GM18861 (cell line): ENCODE measurements around the gene DRD2.
A peak's percentile ranks its signal among the peaks of the same experiment; 100 is the strongest.

Source experiments
- ATAC-seq: cut with Tn5 transposase; IDR thresholded peaks from one replicate; pipeline ENCODE4 v1.9.1; 2021; ENCODE audit not compliant: unreplicated experiment

Gene DRD2

GRCh38 chr11:113447621-113448315 is 27.4 kb downstream of the DRD2 start:
- no peak for ATAC-seq

- no peak for ATAC-seq
Observed at GRCh38 chr11:113446938-113447337, 28.3 kb downstream of the DRD2 start.

GRCh38 chr11:113446112-113446511 is 29.1 kb downstream of the DRD2 start:
- ATAC-seq = peak; percentile 49

GRCh38 chr11:113444502-113445123 is 30.6 kb downstream of the DRD2 start:
- no peak for ATAC-seq

GRCh38 chr11:113440816-113441215 is 34.4 kb downstream of the DRD2 start:
- ATAC-seq = no peak

DNA sequence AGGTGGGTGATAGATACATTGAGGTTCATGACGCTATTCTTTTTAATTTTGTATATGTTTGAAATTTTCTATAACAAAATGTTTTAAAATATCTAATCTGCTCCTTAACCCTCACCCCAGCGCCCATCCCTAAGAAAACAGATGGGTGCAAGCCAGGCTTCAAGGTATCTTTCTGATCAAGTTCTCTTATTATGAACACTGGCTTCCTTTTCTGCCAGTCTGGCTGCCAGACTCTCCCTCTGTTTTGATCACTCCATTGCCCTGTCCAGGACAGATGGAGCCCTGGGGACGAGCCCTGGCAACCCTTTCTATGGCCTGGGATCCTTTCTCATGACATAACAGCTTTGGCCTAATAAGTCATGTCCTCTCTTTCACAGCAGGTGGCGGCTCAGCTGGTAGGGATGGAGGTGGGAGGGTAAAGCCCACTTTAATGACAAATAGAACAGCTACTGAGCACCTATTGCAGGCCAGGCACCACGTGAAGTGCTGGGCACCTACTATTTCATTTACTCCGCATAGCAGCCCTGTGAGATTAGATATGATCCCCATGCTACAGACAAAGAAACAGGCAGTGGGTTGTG is 38.4 kb downstream of the DRD2 start:
- ATAC-seq = no peak

DNA sequence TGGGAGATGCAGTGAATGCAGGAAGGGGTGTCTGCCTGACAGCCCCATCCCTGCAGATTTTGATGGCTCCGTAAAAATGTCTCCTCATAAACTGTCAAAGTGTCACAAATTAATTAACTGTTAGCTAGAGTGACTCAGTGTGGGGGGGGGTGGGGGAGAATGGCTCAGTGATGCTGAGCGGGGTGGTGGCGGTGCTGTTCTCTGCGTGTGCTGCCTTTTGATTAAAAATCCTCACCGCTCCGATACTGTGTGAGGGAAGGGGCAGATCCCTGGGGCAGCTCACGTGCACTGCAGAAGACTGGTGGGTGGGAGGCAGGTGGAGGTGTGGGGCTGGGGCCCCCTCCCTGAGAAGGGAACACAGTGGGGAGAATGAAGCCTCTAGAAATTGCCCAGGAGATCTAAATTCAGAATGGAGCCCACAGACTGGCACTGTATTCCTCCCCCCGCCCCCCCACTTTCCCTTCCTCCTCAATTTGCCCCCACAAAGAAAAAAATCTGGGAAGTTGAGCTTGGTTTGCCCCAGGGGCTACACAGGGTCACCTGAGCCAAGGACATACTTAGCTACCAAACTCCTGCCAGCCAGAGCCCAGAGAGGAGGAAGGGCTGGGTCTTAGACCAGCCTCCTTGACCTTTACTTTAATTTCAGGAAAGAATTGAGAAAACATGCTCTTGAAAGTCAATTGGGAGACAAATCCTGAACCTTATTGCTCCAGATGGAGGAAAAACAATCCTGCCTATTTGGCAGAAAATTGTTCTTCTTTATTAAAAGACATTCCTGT is 39.8 kb downstream of the DRD2 start:
- ATAC-seq = no peak

- no peak for ATAC-seq
Observed at GRCh38 chr11:113431746-113432145, 43.5 kb downstream of the DRD2 start.

GRCh38 chr11:113426686-113427085 is 48.5 kb downstream of the DRD2 start:
- ATAC-seq = no peak

DNA sequence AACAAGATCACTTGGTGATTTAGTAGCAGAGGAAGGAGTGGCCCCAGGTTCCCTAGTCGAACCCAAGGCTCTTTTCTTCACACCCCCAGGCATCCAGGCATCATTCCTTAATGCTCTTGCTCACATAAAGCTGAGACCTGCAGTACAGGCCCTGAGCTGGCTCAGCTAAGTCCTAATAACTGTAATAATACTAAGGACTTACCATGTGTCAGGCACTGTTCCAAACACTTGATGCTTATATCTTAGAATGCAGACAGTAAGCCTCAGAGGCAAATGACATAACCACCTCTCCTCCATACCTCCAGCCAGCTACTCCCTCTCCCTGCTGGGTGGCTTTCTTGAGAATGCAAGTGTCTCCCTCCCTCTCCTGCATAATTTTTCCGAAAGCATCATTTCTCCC is 54.4 kb downstream of the DRD2 start:
- ATAC-seq = no peak

DNA sequence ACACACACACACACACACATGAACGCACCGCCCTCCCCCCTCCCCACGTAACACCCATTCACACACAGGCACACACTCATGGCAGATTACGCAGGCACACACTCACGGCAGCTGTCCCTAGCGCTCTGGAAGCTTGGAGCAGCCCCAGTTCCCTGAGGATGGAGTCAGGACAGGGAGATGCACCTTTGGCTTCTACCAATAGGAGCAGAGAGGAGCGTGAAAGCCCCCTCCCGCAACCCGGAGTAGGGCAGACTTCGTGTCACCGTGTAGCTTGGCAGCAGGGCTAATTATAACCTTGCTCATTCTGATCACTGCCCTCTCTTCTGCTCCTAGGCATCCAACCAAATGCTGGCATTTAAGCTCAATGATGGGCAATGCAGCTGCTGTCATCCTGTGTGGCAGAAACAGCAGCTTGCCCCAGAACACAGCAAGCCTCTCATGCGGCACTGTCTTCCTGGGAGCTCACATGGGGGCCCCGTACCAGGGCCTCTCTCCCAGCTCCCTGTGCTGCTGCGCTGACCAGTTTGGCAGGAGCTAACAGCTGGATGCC is 55.7 kb downstream of the DRD2 start:
- ATAC-seq = no peak

DNA sequence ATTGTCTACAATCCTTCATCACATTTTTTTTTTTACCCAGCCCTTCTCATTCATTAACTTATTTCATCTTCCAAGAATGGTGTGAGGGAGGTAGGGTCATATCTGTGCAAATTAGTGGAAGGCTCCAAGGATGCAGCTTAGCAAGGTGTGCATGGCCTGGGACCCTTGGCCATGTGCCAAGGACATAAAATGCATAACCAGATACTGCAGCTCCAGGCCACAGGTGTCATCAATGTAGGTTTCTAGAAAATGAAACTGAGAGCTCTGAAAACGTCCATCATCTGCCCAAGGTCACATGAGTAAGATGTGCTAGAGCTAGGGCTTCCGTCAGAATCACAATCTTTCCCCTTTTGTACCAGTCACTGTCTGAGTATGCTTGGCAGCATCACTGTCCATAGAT is 57.8 kb downstream of the DRD2 start:
- ATAC-seq = no peak

DNA sequence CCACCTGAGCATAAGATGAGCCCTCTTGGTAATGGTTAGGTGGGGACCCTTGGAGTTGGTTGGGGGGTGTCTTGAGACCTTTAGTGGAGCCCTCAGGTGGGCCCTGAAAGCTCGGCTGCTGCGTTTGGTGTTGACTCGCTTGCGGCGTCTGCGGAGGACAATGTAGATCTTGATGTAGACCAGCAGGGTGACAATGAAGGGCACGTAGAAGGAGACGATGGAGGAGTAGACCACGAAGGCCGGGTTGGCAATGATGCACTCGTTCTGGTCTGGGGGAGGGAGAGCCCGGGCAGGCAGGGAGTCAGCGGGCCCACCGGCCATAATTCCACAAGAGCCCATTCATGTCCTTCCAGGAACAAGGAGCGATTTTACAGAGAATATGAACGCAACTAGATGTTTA is 59.9 kb downstream of the DRD2 start:
- no peak for ATAC-seq

DNA sequence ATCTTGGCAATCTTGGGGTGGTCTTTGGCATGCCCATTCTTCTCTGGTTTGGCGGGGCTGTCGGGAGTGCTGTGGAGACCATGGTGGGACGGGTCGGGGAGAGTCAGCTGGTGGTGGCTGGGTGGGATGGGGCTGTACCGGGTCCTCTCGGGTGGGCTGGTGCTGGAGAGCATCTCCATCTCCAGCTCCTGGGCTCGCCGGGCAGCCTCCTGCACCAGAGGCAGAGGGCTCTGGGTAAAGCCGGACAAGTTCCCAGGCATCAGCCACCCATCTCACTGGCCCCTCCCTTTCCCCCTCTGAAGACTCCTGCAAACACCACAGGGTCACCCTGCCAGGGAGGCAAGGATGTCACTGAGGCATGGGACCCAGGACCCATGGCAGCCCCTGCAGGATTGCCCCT is 62.5 kb downstream of the DRD2 start:
- ATAC-seq = no peak

GRCh38 chr11:113411536-113411935 is 63.7 kb downstream of the DRD2 start:
- ATAC-seq = no peak

DNA sequence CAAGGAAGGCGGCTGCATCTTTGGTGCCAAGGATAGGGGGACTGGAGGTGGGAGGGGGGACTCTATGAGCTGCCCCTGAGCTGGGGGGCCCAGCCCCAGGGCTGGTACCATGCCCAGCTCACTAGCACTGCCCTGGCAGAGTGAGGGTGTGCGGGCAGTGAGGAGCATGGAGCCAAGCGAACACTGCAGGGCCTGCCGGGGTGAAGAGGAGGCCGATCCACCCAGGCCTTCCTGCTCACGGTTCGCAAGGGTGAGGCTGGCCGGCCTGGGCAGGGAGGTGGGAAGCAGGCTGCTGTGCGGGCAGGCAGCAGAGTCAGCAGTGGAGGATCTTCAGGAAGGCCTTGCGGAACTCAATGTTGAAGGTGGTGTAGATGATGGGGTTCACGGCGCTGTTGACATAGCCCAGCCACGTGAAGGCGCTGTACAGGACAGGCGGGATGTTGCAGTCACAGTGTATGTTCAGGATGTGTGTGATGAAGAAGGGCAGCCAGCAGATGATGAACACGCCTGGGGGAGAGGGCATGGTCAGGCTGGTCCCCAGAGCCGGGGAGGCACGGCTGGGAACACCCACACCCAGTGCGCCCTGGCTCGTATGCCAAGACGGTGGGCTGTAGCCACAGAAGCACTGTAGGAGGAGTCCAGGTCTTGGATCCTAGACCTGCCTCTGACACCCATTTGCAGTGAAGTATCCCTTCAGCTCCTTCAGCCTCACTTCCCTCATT is 64.6 kb downstream of the DRD2 start:
- no peak for ATAC-seq

DNA sequence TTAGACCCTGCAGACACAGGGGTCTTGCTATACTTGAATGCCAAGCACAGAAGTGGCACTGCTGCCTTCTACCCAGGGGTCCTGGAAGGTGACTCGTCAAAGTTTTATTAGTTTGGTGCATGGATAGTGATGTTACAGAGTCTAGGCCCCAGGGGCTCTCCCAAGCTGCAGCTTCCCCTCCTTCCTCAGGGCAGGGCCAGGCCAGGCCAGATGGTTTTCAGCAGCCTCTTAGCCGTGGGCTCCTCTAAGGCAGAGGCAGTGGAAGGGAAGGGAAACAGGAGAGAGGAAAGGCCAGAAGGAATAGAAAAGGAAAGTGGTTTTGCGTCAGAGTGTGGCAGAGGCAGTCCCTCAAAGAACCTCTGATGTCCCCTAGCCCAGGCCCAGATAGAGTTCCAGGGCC is 65.7 kb downstream of the DRD2 start:
- ATAC-seq = no peak

GRCh38 chr11:113408887-113409286 is 66.3 kb downstream of the DRD2 start:
- ATAC-seq = no peak

DNA sequence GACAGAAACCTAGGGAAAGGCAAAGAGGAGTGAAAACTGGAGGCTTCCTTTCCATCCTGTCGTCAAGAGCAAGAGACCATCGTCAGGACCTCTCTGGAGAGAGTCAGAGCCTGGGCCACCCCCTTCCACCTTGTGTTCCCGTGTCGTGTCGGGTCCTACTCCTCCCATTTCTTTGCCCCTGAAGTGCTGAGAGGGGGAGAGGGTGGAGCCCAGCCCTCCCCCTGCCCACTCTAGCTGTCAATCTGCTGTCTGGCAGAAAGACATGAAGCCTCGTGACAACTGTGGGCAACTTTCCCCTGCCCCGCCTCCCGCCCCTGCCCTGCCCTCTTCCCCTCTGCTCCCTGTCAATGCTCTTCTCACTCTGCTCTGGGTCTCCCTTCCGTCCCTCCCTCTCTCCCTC is 67.0 kb downstream of the DRD2 start:
- ATAC-seq = no peak

DNA sequence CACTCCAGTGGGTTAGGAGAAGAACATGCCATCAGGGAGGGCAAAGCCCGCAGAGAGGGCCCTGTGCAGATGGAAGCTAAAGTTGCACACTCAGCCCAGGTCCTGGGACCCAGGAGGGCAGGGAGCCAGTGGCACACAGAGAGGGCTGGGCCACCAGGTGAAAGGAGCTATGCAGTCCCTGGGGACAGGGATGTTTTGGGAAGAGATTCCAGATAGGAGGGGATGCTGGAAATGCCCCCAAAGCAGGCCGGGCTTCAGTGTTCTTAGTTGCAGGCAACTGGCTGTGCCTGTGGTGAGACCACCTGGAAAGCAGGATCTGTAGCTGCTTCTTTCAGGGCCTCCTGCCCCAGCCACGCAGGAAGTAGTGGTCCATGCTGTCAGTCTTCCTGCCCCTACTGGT is 68.0 kb downstream of the DRD2 start:
- no peak for ATAC-seq
